ENCODE data around the gene ANK3. TPM values are rescaled to one million over a fixed set of nuclear protein-coding genes. Genes with fewer than 3 reads are reported as not detected.

ANK3 gene
- total RNA-seq, 6 experiments from 2014 or later, result not detected

GRCh38 chr10:60282771-60283353 lies 106.8 kb downstream of the ANK3 start:
- Mint-ChIP-seq H3K9me3 (no peaks in the 10 kb centered on the region), H3K27me3 (ENCODE audit: insufficient read depth) (peaks cover 2% of the 10 kb centered on the region), H3K4me3 (peak overlapping the region; percentile 31; the same call in 1 of the 2 replicates), H3K27ac (peak overlapping the region; percentile 2; the same call in 1 of the 2 replicates), H3K36me3 (ENCODE audit: low read depth) (no peaks in the 10 kb centered on the region), H3K4me1 (ENCODE audit: low read depth) (peaks cover 27% of the 10 kb centered on the region)
- peak; percentile 62 for DNase-seq
- TF ChIP-seq, protein P1, sequence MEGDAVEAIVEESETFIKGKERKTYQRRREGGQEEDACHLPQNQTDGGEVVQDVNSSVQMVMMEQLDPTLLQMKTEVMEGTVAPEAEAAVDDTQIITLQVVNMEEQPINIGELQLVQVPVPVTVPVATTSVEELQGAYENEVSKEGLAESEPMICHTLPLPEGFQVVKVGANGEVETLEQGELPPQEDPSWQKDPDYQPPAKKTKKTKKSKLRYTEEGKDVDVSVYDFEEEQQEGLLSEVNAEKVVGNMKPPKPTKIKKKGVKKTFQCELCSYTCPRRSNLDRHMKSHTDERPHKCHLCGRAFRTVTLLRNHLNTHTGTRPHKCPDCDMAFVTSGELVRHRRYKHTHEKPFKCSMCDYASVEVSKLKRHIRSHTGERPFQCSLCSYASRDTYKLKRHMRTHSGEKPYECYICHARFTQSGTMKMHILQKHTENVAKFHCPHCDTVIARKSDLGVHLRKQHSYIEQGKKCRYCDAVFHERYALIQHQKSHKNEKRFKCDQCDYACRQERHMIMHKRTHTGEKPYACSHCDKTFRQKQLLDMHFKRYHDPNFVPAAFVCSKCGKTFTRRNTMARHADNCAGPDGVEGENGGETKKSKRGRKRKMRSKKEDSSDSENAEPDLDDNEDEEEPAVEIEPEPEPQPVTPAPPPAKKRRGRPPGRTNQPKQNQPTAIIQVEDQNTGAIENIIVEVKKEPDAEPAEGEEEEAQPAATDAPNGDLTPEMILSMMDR (IDR thresholded peaks at IDR 0.05), result no peak

- no peaks in the 10 kb centered on the region for H3K36me3 Mint-ChIP-seq (ENCODE audit: low read depth)
- H3K4me1 Mint-ChIP-seq (ENCODE audit: low read depth), result peaks cover 27% of the 10 kb centered on the region
- H3K27ac Mint-ChIP-seq, result no peak overlapping the region
- peaks cover 2% of the 10 kb centered on the region for H3K27me3 Mint-ChIP-seq (ENCODE audit: insufficient read depth)
- H3K4me3 Mint-ChIP-seq, result no peak overlapping the region
- DNase-seq, result no peak
- H3K9me3 Mint-ChIP-seq, result no peaks in the 10 kb centered on the region
- TF ChIP-seq, protein P1 (IDR thresholded peaks at IDR 0.05), result no peak
These were observed 107.8 kb downstream of the ANK3 start for GRCh38 chr10:60281792-60282353.

DNA sequence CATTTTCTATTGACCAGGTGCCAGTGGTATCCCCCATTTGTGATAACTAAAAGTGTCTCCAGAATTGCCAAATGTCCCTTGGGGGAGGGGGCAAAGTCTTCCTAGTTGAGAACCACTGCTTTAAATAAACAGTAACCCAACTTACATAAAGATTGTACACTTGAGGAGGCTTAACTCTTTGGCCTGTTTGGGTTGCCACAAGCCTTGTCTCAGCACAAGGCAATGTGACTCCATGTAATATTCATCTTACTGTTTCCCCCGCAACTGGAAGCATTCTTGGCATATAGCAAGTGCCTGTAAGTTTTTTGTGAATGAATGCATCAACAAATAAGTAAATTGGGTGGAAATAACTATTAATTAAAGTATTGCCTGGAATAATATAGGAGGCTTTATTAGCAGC lies 108.3 kb downstream of the ANK3 start:
- H3K36me3 Mint-ChIP-seq (ENCODE audit: low read depth), result no peaks in the 10 kb centered on the region
- no peak overlapping the region for H3K27ac Mint-ChIP-seq
- H3K4me3 Mint-ChIP-seq, result no peak overlapping the region
- peaks cover 2% of the 10 kb centered on the region for H3K27me3 Mint-ChIP-seq (ENCODE audit: insufficient read depth)
- DNase-seq, result no peak
- TF ChIP-seq, protein P1 (IDR thresholded peaks at IDR 0.05), result no peak
- no peaks in the 10 kb centered on the region for H3K9me3 Mint-ChIP-seq
- H3K4me1 Mint-ChIP-seq (ENCODE audit: low read depth), result peaks cover 27% of the 10 kb centered on the region

DNA sequence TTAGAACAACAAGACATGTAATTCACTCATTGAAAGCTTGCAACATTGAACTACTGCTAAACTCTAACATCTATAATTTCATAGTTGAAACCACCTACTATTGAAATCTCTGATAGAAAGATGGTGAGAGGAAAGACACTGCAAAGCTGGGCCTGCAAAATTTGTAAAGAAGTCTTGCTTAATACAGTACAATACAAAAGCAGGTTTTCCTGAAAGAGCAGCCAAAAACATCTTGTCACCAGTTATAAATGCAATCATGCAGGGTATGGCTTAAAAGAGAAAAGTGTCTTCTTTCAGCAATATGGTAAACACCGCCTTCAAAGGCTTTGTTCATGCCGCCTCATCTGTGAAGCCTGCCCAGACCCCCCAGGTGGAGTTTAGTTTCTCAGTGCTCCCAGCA lies 109.2 kb downstream of the ANK3 start:
- peaks cover 27% of the 10 kb centered on the region for H3K4me1 Mint-ChIP-seq (ENCODE audit: low read depth)
- H3K9me3 Mint-ChIP-seq, result no peaks in the 10 kb centered on the region
- H3K36me3 Mint-ChIP-seq (ENCODE audit: low read depth), result no peaks in the 10 kb centered on the region
- TF ChIP-seq, protein P1 (IDR thresholded peaks at IDR 0.05), result no peak
- DNase-seq, result no peak
- H3K27me3 Mint-ChIP-seq (ENCODE audit: insufficient read depth), result peaks cover 2% of the 10 kb centered on the region
- H3K27ac Mint-ChIP-seq, result no peak overlapping the region
- no peak overlapping the region for H3K4me3 Mint-ChIP-seq

- no peak overlapping the region for H3K4me3 Mint-ChIP-seq
- DNase-seq, result no peak
- TF ChIP-seq, protein P1 (IDR thresholded peaks at IDR 0.05), result no peak
- H3K36me3 Mint-ChIP-seq (ENCODE audit: low read depth), result no peaks in the 10 kb centered on the region
- no peaks in the 10 kb centered on the region; the same call in none of the 2 replicates for H3K27me3 Mint-ChIP-seq (ENCODE audit: insufficient read depth)
- no peak overlapping the region for H3K27ac Mint-ChIP-seq
- H3K4me1 Mint-ChIP-seq (ENCODE audit: low read depth), result peaks cover 13% of the 10 kb centered on the region
- 0 out of 2 replicates have a peak, but pooled peaks cover 4% of the 10 kb centered on the region for H3K9me3 Mint-ChIP-seq
These were observed 112.0 kb downstream of the ANK3 start for GRCh38 chr10:60277656-60278055.
